Measurements from ENCODE around the gene ATG10.
"Not testable (repeated sequence)": the region's sequence is repeated elsewhere in the genome, so short reads cannot be mapped to it uniquely, and the experiment has no call there.

Gene ATG10

GRCh38 chr5:81971712-81972491, at the start of gene ATG10:
ATG10 (plus strand) TSS chr5:81972023; CDS start chr5:81987571, 15,548 bp downstream.
- Mint-ChIP-seq H3K4me3 (peak within 1 kb of the TSS; percentile 81), H3K36me3 (peaks cover 8% of the 10 kb centered on the region), H3K4me1 (peaks cover 33% of the 10 kb centered on the region), H3K27me3 (no peaks in the 10 kb centered on the region), H3K9me3 (no peaks in the 10 kb centered on the region), H3K27ac (peak within 1 kb of the TSS; percentile 96)
- CTCF ChIA-PET: no interaction called here
- peak; percentile 90 for DNase-seq

DNA sequence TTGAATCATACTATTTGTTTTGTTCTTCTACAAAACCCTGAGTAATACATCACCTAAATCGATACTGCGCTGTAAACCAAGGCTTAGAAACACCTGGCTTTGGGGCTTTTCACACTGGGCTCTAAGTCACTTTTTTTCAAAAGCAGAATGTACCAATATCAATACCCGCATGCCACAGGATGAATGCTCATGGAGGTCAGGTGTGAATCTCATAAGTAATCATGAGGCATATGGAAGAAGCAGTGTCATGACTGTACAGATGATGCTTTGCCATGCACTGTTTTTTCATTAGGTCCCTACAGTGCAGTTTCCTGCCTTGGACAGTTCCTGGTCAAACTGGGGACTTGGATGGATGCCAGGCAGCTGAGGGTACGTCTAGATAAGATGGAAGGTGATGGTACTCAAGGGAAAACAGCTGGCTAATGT, 49.0 kb upstream of the ATG10 start:
- Mint-ChIP-seq H3K36me3 (no peaks in the 10 kb centered on the region), H3K4me1 (no peaks in the 10 kb centered on the region)

DNA sequence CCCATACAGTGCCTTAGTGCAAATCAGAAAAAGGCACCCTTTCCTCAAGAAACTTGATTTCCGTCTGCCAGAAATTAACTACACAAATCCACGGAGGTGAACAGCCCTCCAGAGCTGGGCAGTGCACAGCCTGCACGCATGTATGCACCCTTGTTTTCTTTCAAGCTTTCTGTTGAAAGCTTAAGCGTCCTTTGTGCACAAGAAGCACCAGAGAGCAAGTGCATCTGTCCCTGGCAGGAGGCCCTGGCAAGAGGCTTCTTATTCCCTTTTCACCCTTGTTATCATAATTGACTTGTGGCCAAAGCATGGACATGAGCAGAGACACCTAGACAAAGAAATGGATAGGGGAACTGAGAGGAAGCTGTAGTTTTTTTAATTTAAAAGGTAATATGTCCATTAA, 47.4 kb upstream of the ATG10 start:
- Mint-ChIP-seq H3K9me3 (no peaks in the 10 kb centered on the region), H3K27ac (no peak overlapping the region), H3K27me3 (peaks cover 4% of the 10 kb centered on the region), H3K4me1 (no peaks in the 10 kb centered on the region), H3K36me3 (no peaks in the 10 kb centered on the region), H3K4me3 (no peak overlapping the region)
- CTCF ChIA-PET: no interaction called here
- DNase-seq: no peak

More for the DNA sequence above, 49.0 kb upstream of the ATG10 start:
- Mint-ChIP-seq H3K9me3 (no peaks in the 10 kb centered on the region), H3K4me3 (no peak overlapping the region), H3K27ac (no peak overlapping the region), H3K27me3 (peaks cover 4% of the 10 kb centered on the region)
- no peak for DNase-seq
- CTCF ChIA-PET: no interaction called here

DNA sequence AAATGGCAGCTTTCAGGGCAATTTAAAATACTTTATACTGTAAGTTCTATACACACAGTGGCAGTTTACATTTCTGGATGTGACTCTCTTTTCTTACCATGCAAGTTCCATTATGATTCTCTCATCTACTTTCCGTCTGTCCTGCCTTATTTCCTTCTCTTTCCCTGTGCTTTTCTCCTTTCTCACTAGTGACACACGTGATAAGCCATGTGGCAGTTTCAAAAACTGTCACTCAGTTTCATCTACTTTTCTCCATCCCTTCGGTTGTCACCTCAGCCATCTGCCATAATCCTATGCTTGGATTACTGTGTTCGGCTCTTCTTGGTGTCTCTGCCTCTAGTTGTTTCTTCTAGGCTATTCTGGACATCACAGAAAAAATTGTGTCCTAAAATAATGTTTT, 46.8 kb upstream of the ATG10 start:
- Mint-ChIP-seq H3K9me3 (no peaks in the 10 kb centered on the region), H3K4me1 (no peaks in the 10 kb centered on the region), H3K36me3 (no peaks in the 10 kb centered on the region)

DNA sequence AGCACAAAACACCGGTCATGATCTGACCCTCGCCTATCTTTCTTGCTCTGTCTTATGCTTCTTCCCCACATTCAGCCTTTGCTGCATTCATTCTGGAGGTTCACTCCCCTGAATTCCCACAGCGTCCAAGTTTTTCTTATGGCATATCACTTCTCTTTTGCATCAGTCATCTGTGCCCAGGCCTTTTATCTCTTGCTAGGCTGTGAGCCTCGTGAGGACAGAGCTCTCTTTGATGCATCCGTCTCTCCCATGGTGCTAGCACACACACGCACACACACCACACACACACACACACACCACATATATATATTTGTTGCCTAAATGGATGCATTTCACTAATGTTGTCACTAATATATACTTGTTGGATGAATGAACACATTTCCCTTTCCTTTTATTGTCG, 45.8 kb upstream of the ATG10 start:
- no peak overlapping the region for H3K4me3 Mint-ChIP-seq
- H3K4me1 Mint-ChIP-seq: no peaks in the 10 kb centered on the region
- peaks cover 4% of the 10 kb centered on the region for H3K27me3 Mint-ChIP-seq
- CTCF ChIA-PET: no interaction called here
- no peak overlapping the region for H3K27ac Mint-ChIP-seq
- H3K36me3 Mint-ChIP-seq: no peaks in the 10 kb centered on the region
- no peak for DNase-seq
- no peaks in the 10 kb centered on the region for H3K9me3 Mint-ChIP-seq

More for the DNA sequence above, 46.8 kb upstream of the ATG10 start:
- Mint-ChIP-seq H3K27ac (no peak overlapping the region), H3K27me3 (peaks cover 4% of the 10 kb centered on the region), H3K4me3 (no peak overlapping the region)
- CTCF ChIA-PET: no interaction called here
- no peak for DNase-seq

DNA sequence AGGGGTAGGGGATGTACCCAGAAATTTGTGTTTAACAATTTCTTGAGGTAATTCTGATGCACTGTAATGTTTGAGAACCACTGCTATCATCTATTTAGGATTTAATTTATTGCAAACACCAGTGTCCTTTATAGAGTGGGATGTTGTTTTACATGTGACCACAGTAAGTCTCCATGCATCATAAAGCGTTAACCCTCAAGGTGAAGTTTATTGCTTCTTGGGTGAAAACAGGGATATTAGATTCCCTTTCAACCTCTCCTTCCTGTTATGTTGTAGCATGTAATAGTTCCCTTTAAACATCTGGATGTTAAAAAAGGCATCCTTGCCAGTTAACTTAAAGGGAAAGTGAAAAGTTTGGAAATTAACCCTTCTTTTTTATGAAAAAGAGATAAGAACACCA, 35.8 kb upstream of the ATG10 start:
- CTCF ChIA-PET: no interaction called here
- no peaks in the 10 kb centered on the region for H3K4me1 Mint-ChIP-seq
- DNase-seq: no peak
- peaks cover 3% of the 10 kb centered on the region for H3K9me3 Mint-ChIP-seq
- no peak overlapping the region for H3K4me3 Mint-ChIP-seq
- no peak overlapping the region for H3K27ac Mint-ChIP-seq
- H3K36me3 Mint-ChIP-seq: no peaks in the 10 kb centered on the region
- H3K27me3 Mint-ChIP-seq: no peaks in the 10 kb centered on the region

- H3K9me3 Mint-ChIP-seq: peaks cover 5% of the 10 kb centered on the region
- no peak overlapping the region for H3K4me3 Mint-ChIP-seq
- no peak overlapping the region for H3K27ac Mint-ChIP-seq
- H3K4me1 Mint-ChIP-seq: no peaks in the 10 kb centered on the region
- H3K36me3 Mint-ChIP-seq: no peaks in the 10 kb centered on the region
- CTCF ChIA-PET: no interaction called here
- no peaks in the 10 kb centered on the region for H3K27me3 Mint-ChIP-seq
- no peak for DNase-seq
Measured at GRCh38 chr5:81936750-81937149, 35.1 kb upstream of the ATG10 start.

DNA sequence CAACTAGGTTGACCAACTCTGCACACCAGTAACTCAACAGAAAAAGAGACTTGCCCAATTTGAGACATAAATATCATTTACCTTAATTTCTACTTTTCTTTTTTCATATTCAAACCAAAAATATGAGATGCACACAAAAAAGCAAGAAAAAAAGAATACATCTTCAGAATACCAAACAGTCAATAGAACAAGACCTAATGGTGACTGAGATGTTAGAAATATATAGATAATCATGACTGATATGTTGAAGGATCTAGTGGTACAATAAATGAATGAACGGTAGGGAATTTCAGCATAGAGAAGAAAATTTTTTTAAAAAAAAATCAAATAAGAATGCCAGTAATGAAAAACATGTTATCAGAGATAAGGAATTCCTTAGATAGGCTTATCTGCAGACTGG, 29.1 kb upstream of the ATG10 start:
- H3K4me1 Mint-ChIP-seq: no peaks in the 10 kb centered on the region
- no peak overlapping the region for H3K4me3 Mint-ChIP-seq
- CTCF ChIA-PET: no interaction called here
- no peak overlapping the region for H3K27ac Mint-ChIP-seq
- H3K36me3 Mint-ChIP-seq: no peaks in the 10 kb centered on the region
- H3K27me3 Mint-ChIP-seq: no peaks in the 10 kb centered on the region
- H3K9me3 Mint-ChIP-seq: peaks cover 12% of the 10 kb centered on the region
- DNase-seq: no peak

DNA sequence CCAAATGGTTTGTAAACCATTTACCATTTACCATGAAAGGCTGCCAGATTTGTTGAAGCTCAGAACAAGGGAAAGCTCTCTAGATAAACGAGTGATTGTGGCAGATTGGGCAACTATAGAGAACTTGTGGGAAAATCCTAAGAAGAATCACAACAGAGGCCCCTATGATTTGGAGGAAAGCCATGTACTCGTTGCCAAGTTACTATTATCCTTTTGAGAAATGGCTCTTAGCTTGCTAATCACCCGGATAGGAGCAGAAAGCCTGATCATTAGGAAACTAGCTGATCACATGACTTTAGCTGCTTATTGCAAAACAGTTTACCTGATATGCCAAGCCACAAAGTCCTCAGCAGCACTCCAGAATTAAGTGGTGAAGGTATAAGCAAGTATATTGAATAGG, 23.5 kb upstream of the ATG10 start:
- no peaks in the 10 kb centered on the region for H3K36me3 Mint-ChIP-seq
- no peak for DNase-seq
- no peak overlapping the region for H3K27ac Mint-ChIP-seq
- no peaks in the 10 kb centered on the region for H3K27me3 Mint-ChIP-seq
- no peaks in the 10 kb centered on the region for H3K9me3 Mint-ChIP-seq
- no peaks in the 10 kb centered on the region for H3K4me1 Mint-ChIP-seq
- CTCF ChIA-PET: no interaction called here
- no peak overlapping the region for H3K4me3 Mint-ChIP-seq

- CTCF ChIA-PET: no interaction called here
- no peaks in the 10 kb centered on the region for H3K36me3 Mint-ChIP-seq
- no peaks in the 10 kb centered on the region for H3K4me1 Mint-ChIP-seq
- DNase-seq: no peak
- no peak overlapping the region for H3K4me3 Mint-ChIP-seq
- no peaks in the 10 kb centered on the region for H3K9me3 Mint-ChIP-seq
- no peaks in the 10 kb centered on the region for H3K27me3 Mint-ChIP-seq
- H3K27ac Mint-ChIP-seq: no peak overlapping the region
Measured at GRCh38 chr5:81949462-81949861, 22.4 kb upstream of the ATG10 start.

DNA sequence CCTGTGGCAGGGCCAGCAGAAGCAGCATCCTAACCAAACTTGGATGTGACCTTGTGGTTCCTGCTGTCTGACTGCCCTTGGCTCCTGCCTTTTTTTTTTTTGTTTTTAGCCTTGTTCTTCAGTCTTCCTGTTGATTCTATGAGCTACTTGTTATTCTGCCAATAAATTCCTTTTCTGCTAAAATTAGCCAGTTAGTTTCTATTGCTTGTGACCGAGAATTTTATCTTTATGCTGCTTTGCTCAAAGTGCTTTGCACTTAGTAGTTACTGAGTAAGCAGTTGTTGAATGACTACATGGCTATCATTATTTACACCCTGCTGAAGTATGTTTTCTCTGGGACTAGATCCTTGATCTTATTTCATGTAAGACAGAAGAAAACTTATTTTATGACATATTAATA, 20.8 kb upstream of the ATG10 start:
- H3K27ac Mint-ChIP-seq: no peak overlapping the region
- no peaks in the 10 kb centered on the region for H3K9me3 Mint-ChIP-seq
- H3K4me1 Mint-ChIP-seq: no peaks in the 10 kb centered on the region
- no peaks in the 10 kb centered on the region for H3K27me3 Mint-ChIP-seq
- CTCF ChIA-PET: no interaction called here
- no peak overlapping the region for H3K4me3 Mint-ChIP-seq
- no peaks in the 10 kb centered on the region for H3K36me3 Mint-ChIP-seq
- no peak for DNase-seq

DNA sequence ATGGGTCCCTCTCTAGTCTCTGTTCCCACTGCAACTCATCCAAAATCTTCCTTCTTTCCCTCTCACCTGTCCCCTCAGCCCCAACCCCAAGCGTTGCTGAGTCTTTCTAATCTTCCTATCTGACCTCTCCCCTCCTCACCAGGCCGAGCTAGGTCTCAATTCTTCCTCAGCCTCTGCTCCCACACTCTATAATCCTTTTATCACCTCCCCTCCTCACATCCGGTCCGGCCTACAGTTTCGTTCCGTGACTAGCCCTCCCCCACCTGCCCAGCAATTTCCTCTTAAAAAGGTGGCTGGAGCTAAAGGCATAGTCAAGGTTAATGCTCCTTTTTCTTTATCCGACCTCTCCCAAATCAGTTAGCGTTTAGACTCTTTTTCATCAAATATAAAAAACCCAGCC, 17.0 kb upstream of the ATG10 start:
- H3K4me3 Mint-ChIP-seq, H3K27ac Mint-ChIP-seq, H3K4me1 Mint-ChIP-seq, H3K9me3 Mint-ChIP-seq, H3K27me3 Mint-ChIP-seq, DNase-seq, H3K36me3 Mint-ChIP-seq, CTCF ChIA-PET: not testable (repeated sequence)

- H3K27me3 Mint-ChIP-seq, H3K27ac Mint-ChIP-seq, CTCF ChIA-PET, DNase-seq, H3K4me1 Mint-ChIP-seq, H3K9me3 Mint-ChIP-seq, H3K36me3 Mint-ChIP-seq, H3K4me3 Mint-ChIP-seq: not testable (repeated sequence)
Measured at GRCh38 chr5:81958129-81958528, 13.7 kb upstream of the ATG10 start.

GRCh38 chr5:81961651-81962440, 10.0 kb upstream of the ATG10 start:
- DNase-seq: no peak
- Mint-ChIP-seq H3K36me3 (no peaks in the 10 kb centered on the region), H3K27ac (no peak overlapping the region), H3K4me3 (no peak overlapping the region), H3K27me3 (no peaks in the 10 kb centered on the region), H3K4me1 (no peaks in the 10 kb centered on the region), H3K9me3 (no peaks in the 10 kb centered on the region)
- CTCF ChIA-PET: no interaction called here

DNA sequence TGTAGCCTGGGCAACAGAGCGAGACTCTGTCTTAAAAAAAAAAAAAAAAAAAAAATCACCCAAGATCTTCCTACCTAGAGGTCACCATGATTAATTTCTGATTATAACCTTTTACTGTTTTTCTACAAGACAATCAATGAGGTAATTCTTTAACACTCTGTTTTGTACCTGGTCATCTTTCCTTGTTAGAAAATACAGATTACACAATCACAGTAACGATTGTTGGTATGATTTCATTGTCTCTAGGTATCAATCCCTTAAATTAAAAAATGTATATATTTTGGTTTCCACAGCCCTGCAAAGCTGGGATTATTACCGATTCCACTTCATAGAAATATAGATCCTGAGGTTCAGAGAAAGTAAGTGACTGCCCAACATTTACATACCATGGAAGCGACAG, 8.3 kb upstream of the ATG10 start:
- H3K36me3 Mint-ChIP-seq: no peaks in the 10 kb centered on the region
- H3K27ac Mint-ChIP-seq: no peak overlapping the region
- no peaks in the 10 kb centered on the region for H3K27me3 Mint-ChIP-seq
- no peaks in the 10 kb centered on the region for H3K9me3 Mint-ChIP-seq
- CTCF ChIA-PET: no interaction called here
- no peak overlapping the region for H3K4me3 Mint-ChIP-seq
- no peaks in the 10 kb centered on the region for H3K4me1 Mint-ChIP-seq
- DNase-seq: no peak
